Umbilical cord (tissue), 2 donors: Measurements from ENCODE around the gene AIFM3. TPM values are rescaled to one million over a fixed set of nuclear protein-coding genes. Genes with fewer than 3 reads are reported as not detected.

Source experiments
- DNase-seq: peaks from one replicate; pipeline ENCODE4 v3.0.0-alpha.2; 2015; ENCODE audit warnings: low spot score
- total RNA-seq: library from RNA; depleted of rRNA; stranded (reverse); fragments of >200 nt; gene quantifications from one replicate; pipeline ENCODE4 v1.2.3, GENCODE V29; 2014; ENCODE audit warnings: low replicate concordance; ENCODE audit not compliant: insufficient read depth

AIFM3 gene
- total RNA-seq, 1 donor from 2014 or later: not detected

DNA sequence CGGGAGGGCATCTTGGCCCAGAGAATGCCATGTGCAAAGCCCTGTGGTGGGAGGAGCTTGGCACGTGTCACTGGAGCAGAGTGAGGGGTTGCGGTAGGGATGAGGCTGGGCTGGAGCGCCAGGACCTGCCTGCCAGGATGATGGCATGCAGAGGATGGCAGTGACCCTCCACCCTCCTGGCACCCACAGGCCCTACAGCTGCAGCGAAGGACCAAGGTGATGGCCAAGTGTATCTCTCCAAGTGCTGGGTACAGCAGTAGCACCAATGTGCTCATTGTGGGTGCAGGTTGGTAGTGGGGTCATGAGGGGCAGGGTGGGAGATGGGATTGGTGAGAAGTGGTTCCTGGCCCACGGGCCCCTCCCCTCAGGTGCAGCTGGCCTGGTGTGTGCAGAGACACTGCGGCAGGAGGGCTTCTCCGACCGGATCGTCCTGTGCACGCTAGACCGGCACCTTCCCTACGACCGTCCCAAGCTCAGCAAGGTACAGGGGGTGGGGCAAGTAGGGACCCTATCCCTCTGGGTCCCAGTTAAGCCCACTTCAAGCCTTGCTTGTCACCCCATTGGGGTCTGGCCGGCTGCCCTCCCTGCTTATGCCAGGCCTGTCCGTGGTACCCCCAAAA, 7.4 kb downstream of the AIFM3 start:
- DNase-seq: no peak

DNA sequence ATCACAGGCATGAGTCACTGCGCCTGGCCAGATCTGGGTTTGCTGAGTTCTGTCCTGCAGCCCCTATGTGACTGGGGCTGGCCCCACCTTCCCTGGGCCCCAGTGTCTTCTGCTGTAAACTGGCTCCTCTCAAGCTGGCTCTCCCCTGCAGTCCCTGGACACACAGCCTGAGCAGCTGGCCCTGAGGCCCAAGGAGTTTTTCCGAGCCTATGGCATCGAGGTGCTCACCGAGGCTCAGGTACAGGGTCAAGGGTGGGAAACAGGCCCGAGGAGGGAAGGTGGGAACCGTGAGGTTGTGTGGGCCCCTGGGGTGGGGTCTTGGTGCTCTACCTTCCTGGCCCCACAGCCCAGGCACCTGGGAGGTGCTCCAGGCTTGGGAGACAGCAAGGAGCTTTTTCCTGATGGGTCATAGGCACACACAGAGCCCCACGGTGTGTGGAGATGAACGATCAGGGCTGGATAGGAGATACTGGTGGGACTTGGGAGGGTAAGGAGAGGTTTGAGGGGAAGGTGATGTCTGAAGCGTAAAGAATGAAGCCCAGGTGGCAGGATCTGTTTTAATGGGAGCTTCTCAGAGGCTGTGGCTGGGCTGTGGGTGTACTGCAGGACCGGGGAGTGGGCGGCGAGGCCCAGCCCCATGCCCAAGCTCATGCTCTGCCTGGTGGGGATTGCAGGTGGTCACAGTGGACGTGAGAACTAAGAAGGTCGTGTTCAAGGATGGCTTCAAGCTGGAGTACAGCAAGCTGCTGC, 8.7 kb downstream of the AIFM3 start:
- DNase-seq: no peak

DNA sequence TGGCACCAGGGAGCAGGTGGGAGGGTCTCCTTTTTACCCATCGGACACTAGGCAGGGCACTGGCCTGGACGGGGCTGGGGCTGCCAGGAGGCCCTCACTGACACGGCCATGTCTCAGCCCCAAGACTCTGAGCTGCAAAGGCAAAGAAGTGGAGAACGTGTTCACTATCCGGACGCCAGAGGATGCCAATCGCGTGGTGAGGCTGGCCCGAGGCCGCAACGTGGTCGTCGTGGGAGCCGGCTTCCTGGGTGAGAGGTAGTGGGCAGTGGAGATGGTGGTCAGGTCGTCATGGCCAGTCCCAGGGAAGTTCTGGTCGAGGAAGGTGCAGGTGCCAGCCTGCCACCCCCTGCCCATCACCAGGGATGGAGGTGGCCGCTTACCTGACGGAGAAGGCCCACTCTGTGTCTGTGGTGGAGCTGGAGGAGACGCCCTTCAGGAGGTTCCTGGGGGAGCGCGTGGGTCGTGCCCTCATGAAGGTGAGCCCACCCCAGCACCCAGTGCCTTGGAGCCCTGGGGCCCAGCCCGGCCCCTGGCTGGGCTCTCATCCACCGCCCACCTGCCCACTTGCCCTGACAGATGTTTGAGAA, 9.3 kb downstream of the AIFM3 start:
- DNase-seq: no peak

DNA sequence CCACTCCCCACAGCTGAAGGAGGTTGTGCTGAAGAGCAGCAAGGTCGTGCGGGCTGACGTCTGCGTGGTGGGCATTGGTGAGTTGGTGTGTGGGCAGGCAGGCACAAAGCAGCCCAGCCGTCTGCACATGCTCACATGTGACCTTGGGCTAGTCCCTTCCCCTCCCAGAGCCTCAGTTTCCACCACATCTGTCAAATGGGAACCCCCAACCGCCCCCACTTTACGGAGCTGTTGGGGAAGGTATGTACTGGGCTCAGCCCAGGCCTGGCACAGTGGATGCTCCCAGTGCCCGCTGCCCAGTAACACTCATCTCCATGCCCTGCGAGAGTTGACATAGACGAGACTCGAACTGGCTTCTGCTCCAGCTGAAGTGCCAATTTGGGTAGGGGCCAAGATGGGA, 10.0 kb downstream of the AIFM3 start:
- no peak for DNase-seq

DNA sequence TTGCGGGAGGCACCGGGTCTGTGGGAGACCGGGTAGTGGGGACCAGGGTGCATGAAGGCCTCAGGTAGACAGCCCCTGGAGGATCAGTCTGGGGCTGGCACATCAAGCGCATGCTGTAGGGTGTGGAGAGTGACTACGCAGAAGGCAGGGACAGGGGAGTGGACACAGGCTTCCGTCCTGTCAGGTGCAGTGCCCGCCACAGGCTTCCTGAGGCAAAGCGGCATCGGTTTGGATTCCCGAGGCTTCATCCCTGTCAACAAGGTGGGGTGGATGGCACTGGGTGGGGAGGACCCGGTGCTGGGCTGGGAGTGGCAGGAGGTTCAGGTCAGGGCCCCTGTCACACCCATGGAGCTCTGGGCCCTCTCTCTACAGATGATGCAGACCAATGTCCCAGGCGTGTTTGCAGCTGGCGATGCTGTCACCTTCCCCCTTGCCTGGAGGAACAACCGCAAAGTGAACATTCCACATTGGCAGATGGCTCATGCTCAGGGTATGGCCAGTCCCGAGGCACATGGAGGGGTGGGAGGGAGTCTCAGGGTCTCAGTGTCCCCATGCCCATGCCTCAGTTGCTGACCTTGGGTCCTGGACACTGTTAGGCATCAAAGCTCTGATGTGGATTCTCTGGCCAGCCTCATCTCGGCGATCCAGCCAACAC, 10.6 kb downstream of the AIFM3 start:
- no peak for DNase-seq

DNA sequence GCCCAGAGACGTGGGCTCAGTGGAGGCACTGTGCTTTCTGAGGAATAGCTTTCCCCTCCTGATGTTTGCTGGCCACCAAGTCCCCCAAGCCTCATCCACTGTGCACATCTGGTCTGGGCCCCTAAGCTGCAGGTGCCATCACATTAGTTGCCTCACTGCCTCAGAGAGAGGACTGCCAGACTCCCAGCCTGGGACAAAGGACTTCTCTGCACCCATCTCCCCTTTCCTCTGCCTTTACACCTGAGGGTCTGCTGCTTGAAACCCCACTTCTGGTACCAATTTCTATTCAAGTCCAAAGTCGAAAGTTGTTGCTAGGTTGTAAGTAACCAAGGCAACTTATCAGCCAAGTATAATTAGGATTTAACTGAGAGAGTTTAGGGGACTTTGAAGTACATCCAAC, 11.4 kb downstream of the AIFM3 start:
- DNase-seq: no peak

DNA sequence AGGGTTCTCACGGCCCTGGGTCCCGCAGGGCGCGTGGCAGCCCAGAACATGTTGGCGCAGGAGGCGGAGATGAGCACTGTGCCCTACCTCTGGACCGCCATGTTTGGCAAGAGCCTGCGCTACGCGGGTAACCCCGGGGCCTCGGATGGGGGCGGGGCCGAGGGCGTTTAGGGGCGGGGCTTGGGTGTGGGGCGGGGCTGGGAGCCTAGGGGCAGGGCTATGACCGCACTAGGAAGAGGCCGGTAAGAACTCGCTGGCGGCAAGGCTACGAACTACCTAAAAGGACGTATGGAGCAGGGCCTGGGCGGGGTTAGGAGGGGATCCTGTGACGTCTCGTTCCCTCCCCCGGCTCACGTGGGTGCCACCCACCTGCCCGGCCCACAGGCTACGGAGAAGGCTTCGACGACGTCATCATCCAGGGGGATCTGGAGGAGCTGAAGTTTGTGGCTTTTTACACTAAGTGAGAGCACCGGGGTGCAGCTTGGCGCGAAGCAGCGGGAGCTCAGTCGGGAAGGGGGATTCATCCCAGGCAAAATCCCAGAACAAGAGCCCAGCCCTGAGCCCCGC, 12.3 kb downstream of the AIFM3 start:
- peak; percentile 62 for DNase-seq

DNA sequence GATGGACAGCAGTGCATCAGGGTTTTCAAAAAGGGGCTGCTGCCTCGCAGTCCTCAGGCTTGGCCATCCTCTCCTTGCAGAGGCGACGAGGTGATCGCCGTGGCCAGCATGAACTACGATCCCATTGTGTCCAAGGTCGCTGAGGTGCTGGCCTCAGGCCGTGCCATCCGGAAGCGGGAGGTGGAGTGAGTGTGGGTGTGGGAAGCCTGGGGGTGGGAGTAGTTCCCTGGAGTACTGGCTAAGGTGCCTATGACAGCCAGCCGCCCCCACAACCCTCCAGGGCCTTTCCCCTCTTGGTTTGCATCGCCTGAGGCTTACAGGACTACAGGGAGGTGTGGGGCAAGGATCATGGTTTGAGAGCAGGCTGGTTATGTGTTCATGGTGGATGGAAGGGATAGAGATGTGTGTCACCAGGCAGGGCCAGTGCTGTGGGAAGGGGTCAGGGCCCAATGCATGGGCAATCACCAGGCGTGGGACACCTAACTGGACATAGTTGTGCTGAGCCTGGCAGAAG, 12.9 kb downstream of the AIFM3 start:
- DNase-seq: no peak

DNA sequence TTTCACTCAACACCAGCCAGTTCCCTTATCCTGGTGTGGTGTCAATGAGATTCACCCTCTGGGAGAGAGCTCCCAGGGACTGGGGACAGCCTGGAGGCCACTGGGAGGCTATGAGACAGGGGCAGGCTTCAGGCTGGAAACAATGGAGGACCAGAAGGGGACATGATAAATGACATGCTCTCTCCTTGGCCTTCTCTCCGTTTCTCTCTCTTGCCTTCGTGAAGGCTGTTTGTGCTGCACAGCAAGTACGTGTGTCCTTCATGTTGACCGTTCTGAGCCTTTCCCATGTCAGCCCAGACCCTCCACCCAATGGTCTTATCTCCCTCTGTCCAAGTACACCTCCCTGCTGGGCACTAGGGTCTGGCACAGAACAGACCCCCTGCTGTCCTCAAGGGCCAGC, 13.5 kb downstream of the AIFM3 start:
- DNase-seq: no peak

DNA sequence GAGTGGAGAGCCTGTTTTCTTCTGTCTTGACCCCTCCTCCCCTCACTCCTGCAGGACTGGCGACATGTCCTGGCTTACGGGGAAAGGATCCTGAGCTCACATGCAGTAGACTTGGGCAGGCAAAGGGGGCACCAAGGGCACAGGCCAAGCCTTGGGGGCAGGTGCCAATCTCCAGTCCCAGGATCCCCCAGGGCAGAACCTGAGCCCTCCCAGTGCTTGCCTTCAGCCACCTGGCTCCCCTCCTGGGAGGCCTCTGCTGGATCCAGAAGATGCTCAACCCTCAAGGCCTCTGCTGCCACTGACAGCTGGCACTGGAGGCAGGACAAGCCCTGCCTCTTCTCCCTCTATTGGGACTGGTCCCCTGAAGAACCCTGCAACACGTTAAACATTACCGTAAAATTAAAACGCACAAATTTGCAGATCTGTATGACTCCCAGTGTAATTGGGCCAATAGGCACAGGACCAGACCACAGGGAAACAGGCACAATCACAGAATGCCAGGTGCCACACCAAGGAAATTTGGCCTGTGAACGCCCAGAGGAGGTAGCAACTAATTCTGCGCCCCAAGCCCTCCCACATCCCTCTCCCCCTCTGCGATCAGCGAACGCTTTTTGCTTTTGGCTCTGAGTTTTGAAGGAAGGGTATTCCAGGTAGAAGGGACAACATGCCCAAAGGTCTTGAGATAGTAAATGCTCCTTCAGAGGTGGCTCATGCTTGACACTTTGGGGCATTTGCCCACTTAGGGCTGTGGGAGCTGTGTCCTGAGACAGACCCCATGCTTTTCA, 14.1 kb downstream of the AIFM3 start:
- DNase-seq: no peak

DNA sequence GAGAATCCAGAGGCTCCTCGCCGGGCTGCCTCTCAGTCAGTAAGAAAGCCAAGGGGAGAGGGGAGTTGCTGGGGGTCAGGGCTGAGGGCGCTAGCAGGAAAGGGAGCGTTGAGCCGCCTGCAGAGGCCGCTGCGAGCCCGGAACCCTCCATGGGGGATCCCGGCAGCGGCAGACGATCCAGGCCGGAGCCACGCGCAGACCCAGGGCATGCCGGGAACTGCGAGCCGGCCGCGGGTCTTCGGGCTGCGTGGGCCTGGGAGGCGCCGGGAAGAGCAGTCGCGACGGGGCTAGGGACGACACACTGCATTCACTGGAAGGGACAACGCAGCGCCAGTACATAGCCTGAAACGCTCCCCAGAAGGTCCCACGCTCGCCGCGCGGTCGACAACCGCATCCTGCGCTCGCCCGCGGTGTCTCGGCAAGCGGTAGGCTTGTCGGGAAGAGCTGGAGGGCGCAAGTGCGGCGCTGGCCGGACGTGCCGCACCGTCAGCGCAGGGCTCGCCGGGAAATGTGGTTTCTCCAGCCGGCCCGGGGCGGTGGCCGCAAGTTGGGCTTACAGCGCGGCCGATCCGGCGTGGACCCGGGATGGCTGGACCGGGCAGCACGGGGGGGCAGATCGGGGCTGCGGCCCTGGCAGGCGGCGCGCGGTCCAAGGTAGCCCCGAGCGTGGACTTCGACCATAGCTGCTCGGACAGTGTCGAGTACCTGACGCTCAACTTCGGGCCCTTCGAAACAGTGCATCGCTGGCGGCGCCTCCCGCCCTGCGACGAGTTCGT, 14.9 kb downstream of the AIFM3 start, which contains the start of gene LZTR1:
TSS of gene LZTR1 (plus strand) at position 511 of the 776 bp plus-strand sequence. CDS start at position 586, 75 bp downstream.
- DNase-seq: peak; percentile 90

DNA sequence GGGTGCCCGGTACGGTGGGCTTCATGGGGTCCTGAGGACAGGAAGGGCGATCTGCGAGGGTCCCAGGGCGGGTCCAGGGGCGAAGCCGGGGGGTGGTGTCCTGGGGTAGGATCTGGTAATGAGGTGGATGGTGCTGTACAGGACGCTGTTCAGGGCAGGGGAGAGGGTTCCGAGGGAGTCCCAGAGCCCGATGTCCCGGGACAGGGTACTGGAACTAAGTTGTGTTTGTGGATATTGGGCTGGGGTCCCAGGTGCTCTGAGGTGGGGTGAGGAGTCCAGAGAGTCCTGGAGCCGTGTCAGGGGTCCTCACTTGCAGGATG, 15.5 kb downstream of the AIFM3 start:
- no peak for DNase-seq

DNA sequence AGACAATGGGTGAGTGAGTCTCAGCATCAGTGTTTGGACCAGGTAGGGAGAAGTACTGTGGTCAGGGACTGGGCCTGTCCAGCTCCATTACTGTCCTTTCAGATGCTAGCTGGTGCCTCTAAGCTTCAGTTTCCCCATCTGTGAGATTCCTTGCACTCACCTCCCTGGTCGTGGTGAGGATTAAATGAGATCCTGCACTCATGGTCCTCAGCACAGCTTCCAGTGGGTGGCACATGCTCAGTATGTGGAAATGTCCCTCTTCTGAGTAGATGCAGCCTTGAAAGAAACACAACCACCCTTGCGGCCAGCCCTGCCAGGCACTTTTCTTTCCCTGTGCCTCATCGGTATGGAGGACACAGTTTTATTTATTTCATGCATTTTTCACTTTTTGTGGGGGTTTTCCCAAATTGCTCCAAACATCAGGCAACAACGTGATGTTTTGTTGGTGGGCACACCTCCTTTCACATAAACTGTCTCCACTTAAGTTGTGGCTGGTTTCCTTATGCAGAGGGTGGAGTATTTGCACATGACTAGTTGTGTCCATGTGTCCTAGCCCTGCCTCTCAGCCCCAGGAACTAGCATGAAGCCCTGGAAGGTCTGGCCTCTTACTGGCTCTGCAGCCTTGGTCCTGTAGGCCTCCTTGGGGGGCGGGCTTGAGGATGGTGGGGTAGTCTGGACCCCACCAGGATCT, 16.2 kb downstream of the AIFM3 start:
- no peak for DNase-seq

DNA sequence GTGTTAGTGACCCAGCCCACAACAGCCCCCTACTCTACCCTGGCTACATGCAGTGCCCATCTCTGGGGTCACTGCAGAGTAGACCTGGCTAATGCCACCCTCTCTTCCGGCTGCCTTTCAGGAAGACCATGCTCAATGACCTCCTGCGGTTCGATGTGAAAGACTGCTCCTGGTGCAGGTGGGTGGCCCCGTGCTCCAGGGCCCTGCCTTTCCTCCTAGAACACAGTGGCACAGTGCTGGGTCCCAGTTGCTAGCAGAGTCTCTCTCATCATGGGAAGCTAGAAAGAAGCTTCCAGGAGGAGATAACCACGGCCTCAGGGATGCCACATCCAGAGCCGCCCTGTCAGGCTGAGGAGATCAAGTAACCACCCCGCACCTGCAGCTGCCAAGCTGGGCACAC, 18.7 kb downstream of the AIFM3 start:
- no peak for DNase-seq

DNA sequence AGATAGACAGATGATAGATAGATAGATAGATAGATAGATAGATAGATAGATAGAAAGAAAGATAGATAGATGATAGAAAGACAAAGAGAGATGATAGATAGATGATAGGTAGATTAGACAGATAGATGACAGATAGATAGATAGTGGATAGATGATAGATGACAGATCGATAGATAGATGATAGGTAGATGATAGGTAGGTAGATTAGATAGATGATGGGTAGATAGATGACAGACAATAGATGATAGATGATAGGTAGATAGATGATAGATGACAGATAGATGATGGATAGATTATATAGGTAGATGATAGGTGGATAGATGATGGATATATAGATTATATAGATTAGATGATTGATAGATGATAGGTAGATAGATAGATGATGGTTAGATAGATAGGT, 19.3 kb downstream of the AIFM3 start:
- DNase-seq: no peak

DNA sequence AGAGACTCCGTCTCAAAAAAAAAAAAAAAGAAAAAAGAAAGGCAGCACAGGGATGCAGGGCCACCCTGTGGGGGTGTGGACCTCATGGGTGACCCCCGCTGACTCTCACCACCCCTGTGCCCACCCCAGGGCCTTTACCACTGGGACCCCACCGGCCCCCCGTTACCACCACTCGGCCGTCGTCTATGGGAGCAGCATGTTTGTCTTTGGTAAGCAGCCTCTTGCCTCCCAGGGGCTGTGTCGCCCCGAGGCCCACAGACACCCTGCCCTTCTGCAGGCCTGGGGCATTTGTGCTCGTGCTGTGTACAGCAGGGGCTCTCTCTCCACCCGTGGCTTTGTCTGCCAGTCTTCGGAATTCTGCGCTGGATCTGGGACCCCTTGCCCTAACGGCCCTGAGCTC, 20.3 kb downstream of the AIFM3 start:
- no peak for DNase-seq

DNA sequence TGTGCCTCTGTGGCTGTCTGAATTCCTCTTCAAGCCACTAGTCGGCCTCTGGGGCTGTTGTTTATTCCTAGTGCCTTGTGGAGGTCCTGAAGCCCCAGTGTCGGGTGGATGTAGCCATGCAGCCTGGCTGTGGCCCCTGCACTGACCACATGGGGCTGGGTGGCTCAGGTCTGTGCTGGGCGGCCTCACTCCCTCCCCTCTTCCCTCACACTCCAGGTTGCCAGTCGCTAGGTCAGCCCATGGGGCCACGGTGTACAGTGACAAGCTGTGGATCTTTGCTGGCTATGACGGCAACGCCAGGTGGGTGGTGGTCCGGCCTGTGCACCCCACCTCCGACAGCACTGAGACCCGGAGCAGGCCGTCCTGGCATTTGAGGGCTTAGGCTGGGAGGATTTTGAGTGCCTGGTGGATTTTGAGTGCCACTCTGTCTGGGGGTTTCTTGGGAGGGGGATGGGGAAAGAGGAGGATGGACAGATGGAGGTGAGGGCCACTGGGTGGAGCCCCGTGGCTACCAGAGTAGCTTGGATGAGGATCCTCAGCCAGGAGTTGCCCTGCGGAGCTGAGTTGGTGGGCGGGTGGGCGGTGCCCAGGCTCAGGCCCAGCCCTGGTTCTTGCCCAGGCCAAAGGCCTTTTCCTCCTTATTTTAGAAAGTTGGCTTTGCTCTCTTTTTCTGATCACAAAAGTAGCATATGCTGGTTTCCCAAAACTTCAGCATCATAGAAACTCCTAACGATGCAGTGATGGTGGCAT, 21.7 kb downstream of the AIFM3 start:
- no peak for DNase-seq

DNA sequence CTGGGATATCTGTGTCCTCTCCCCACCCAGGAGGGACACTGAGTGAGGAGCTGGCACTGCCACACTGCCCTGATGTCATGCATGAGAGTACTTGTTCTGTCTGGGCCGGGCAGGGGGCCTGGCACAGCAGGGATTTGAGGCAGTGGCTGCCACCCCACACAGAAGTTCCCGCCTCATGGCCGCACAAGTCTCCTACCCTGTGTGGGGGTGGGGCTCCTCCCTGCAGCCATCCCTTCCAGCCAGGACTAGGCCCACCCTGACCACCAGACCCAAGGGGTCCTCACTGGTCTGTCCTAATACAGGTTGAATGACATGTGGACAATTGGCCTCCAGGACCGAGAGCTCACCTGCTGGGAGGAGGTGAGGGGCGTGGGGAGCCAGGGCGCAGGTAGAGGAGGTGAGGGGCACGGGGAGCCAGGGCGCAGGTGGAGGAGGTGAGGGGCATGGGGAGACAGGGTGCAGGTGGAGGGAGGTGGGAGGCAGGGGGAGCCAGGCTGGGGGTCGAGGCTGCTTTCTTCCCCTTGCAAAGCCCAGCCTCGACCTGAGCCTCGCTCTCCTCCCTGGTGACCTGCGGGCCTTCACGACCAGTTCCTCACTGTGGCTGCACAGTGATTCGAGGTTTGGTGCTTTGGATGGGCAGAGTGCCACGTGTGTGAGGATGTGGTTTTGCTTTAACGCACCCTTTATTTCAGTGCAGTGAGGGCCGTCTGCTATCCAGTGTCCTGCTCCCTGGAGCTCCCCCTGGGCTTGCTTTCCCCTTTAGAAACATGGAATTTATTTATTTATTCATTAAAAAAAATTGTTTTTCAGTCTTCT, 22.5 kb downstream of the AIFM3 start:
- no peak for DNase-seq
